GM12892 (cell line): ENCODE data around the gene CFAP46.

Experiments
- POLR2A ChIP-seq: IDR thresholded peaks from 2 replicates; pipeline ENCODE4 v1.6.1; 2011; ENCODE audit warnings: low read depth, low read length, control low read depth
- POLR2AphosphoS5 ChIP-seq: IDR thresholded peaks from 2 replicates; pipeline ENCODE4 v1.6.1; 2011; ENCODE audit warnings: low read depth, low read length, control low read depth
- TAF1 ChIP-seq: IDR thresholded peaks from 2 replicates; pipeline ENCODE4 v1.6.1; 2011; ENCODE audit warnings: low read depth, mild to moderate bottlenecking, control low read depth, low read length, borderline replicate concordance

- TF ChIP-seq POLR2AphosphoS5 = no peak
- no peak for TF ChIP-seq POLR2A
- TF ChIP-seq TAF1 = no peak
Observed at GRCh38 chr10:132891368-132891767, 51.0 kb downstream of the CFAP46 start.
